Measurements from ENCODE around the gene KIAA0513.

- TF ChIP-seq CTCF (conservative IDR thresholded peaks at IDR 0.05; ENCODE audit: low read length) (peak; percentile 98), EZH2phosphoT487 (IDR thresholded peaks at IDR 0.05; ENCODE audit: borderline replicate concordance) (no peak)
These were observed 87.4 kb downstream of the KIAA0513 start for GRCh38 chr16:85114909-85115567.
